HG03378 (cell line): ENCODE results near the gene NAT8L.
"Not testable (repeated sequence)": the region's sequence is repeated elsewhere in the genome, so short reads cannot be mapped to it uniquely, and the experiment has no call there.

Source experiments
- ATAC-seq: cut with Tn5 transposase; IDR thresholded peaks from one replicate; pipeline ENCODE4 v1.9.1; 2021; ENCODE audit warnings: mild to moderate bottlenecking, moderate library complexity; ENCODE audit not compliant: unreplicated experiment

The NAT8L gene, protein sequence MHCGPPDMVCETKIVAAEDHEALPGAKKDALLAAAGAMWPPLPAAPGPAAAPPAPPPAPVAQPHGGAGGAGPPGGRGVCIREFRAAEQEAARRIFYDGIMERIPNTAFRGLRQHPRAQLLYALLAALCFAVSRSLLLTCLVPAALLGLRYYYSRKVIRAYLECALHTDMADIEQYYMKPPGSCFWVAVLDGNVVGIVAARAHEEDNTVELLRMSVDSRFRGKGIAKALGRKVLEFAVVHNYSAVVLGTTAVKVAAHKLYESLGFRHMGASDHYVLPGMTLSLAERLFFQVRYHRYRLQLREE

GRCh38 chr4:2059046-2059725 lies at the start of gene NAT8L:
NAT8L (plus strand) TSS chr4:2059327; CDS start chr4:2059512, 185 bp downstream.
- ATAC-seq: no peak

- ATAC-seq: peak; percentile 22
Measured at GRCh38 chr4:2009651-2010233, 49.4 kb upstream of the NAT8L start.

- ATAC-seq: no peak
Measured at GRCh38 chr4:2011583-2011982, 47.5 kb upstream of the NAT8L start.

GRCh38 chr4:2015008-2015407 lies 44.1 kb upstream of the NAT8L start:
- no peak for ATAC-seq

DNA sequence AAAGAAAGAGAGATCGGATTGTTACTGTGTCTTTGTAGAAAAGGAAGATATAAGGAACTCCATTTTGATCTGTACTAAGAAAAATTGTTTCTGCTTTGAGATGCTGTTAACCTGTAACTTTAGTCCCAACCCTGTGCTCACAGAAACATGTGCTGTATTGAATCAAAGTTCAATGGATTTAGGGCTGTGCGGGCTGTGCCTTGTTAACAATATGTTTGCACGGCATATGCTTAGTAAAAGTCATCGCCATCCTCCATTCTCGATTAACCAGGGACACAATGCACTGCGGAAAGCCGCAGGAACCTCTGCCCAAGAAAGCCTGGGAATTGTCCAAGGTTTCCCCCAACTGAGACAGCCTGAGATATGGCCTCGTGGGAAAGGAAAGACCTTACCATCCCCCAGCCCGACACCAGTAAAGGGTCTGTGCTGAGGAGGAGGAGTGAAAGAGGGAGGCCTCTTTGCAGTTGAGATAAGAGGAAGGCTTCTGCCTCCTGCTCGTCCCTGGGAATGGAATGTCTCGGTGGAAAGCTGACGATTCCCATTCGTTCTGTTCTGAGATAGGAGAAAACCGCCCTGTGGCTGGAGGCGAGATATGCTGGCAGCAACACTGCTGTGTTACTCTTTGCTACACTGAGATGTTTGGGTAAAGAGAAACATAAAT lies 37.6 kb upstream of the NAT8L start:
- ATAC-seq: not testable (repeated sequence)

DNA sequence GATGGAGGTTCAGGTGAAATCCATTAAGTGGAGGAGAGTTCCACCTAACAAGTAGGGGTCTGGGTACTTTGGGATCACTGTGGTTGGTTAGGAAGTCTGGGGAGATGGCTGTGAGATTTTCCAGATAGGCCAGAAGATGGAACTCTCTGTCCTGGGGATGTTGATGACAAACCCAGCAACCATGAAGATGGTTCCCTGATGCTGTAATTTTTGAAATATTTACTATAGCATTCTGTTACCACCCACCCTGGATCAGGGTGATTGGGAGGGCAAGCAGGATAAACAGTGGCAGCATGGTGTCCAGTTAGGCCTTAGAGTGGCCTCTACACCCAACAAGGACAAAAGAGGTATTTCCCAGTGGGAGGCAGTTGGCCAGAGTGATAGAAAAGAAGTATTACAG lies 34.4 kb upstream of the NAT8L start:
- no peak for ATAC-seq

DNA sequence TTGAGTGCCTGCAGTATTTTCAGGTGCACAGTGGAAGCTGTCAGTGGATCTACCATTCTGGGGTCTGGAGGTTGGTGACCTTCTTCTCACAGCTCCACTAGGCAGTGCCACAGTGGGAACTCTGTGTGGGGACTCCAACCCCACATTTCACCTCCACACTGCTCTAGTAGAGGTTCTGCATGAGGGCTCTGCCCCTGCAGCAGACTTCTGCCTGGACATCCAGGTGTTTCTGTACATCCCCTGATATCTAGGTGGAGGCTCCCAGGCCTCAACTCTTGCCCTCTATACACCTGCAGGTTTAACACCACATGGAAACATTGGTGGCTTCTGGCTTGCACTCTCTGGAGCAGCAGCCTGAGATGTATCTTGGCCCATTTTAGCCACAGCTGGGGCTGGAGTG lies 33.3 kb upstream of the NAT8L start:
- ATAC-seq: no peak

DNA sequence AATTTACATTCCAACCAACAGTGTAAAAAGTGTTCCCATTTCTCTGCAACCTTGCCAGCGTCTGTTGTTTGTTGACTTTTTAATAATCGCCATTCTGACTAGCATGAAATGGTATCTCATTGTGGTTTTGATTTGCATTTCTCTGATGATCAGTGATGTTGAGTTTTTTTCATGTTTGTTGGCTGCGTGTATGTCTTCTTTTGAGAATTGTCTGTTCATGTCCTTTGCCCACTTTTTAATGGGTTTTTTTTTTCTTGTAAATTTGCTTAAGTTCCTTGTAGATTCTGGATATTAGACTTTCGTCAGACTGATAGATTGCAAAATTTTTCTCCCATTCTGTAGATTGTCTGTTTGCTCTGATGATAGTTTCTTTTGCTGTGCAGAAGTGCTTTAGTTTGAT lies 32.0 kb upstream of the NAT8L start:
- not testable (repeated sequence) for ATAC-seq

- ATAC-seq: not testable (repeated sequence)
Measured at GRCh38 chr4:2031161-2031560, 28.0 kb upstream of the NAT8L start.

- no peak for ATAC-seq
Measured at GRCh38 chr4:2036327-2036726, 22.8 kb upstream of the NAT8L start.

GRCh38 chr4:2036866-2037265 lies 22.3 kb upstream of the NAT8L start:
- no peak for ATAC-seq

DNA sequence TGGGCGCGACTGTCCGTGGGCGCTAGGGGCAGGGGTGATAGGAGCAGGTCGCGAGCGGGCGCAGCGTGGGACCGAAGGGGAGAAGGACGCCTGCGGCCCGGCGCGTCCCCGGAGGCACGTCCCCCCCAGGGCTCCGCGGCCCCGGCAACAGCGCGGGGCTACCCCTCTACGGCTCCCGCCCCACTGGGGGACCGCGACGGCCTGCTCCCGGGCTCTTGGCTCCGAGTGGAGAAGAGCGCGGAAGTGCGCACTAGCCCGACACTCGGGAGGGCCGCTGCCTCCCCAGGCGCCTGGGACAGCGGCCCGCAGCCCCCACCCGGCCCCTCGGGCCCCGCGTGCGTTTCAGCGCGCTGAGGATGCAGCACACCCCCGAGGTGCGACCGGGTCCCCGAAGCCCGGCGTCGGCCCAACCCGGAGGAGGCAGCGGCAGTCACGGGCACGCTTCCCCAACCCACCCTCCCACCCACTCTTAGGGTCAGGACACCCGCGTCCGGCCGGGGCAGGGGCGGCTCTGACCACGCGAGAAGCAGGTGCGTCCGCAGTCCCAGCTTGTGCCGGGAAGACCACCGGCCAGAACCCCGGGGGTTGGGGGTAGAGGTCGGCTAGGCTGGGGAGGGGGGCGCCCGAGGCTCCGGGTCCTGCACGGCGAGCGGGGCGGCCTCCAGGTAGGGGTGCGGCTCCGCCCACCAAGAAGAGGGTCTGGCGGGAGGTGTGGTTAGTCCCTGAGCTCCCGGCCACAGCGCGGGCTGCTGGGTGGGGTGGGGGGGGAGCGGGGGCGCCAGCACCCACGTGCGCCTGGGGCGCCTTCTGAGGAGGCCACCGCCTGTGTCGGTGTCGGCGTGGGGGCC lies 18.5 kb upstream of the NAT8L start:
- ATAC-seq: no peak

DNA sequence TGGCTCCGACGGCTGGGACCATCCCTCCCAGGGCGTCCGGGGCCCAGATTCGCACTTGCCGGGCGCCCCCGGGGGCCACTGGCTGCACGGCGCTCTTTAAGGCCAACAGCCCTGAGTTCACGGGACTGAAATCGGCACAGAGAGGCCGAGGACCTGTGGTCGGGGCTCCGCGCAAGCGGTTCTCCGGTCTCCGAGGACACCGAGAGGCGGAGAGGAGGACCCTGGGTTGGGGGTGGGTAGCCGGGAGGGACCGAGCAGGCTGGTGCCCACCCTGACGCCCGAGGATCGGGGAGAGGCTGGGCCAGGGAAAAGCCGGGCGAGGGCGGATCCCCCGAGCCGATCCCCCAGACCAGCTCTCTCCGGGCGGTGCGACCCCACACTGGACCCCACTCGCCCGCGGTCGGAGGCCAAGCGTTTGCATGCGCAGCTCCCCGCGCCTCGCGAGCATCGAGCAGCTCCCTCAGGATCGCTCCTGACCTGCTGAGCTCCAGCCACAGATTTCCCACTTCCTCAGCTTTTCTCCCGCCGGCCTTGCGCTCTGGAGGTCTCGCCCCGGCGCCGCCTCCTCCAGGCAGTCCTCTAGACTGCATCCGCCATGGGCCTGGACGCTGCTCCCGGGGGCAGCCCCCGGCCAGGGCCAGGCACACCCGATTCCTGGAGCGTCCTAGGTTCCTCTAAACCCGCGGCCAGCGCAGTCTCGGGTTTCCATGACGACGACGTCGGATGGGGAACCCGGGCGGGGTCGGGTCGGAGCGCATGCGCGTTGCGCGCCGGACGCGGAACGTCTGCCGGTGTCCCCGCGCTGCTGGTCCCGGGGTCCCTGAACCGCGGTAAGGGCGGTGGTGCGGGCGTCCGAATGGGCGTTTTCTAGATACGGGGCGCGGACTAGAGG lies 17.6 kb upstream of the NAT8L start:
- no peak for ATAC-seq

DNA sequence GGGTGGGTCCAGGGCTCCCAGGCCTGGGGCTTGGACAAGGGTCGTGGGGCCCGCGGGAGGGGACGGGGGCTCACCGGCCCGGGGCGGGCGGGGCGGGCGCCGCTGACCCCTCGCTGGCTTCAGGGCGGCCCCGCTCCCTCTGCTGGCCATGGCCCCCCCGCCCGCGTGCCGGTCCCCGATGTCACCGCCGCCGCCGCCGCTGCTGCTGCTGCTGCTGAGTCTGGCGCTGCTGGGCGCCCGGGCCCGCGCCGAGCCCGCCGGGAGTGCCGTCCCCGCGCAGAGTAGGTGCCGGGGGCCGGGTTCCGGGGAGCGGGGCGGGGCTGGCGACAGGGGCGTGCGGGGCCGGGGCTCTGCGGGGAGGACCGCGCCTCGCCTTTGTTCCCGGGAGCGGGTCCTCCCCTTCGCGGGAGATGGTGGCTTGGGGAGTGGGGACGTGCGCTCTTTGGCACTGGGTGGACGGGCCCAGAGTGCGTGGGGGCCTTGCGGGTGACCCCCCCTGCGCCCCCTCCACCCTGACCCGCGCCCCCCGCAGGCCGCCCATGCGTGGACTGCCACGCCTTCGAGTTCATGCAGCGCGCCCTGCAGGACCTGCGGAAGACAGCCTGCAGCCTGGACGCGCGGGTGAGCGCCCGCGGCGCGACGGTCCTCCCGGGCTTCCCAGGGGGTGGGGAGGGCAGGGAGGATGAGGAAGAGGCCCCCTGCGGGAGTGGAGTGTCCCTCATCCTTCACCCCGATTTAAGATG lies 16.8 kb upstream of the NAT8L start:
- no peak for ATAC-seq

DNA sequence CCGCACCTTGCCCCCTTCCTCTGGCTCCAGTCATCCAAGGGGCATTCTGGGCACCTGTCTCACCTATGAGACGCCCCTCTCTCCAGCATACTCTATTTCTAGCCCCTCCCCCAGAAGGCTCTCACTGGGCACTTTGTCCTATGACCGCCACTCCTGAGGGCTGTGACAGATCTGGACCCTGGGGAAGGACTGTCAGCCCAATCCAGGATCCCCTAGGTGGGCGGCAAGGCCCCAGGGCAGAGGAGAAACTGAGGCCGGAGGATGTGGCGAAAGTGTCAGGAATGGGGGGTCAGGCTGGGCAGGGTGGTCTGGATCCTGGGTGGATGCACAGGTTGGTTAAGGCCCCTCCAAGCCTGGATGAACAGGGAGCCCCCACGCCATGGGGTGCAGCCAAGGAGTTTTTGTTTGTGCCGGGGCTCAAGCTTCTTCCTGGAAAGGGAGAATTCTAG lies 16.2 kb upstream of the NAT8L start:
- no peak for ATAC-seq

DNA sequence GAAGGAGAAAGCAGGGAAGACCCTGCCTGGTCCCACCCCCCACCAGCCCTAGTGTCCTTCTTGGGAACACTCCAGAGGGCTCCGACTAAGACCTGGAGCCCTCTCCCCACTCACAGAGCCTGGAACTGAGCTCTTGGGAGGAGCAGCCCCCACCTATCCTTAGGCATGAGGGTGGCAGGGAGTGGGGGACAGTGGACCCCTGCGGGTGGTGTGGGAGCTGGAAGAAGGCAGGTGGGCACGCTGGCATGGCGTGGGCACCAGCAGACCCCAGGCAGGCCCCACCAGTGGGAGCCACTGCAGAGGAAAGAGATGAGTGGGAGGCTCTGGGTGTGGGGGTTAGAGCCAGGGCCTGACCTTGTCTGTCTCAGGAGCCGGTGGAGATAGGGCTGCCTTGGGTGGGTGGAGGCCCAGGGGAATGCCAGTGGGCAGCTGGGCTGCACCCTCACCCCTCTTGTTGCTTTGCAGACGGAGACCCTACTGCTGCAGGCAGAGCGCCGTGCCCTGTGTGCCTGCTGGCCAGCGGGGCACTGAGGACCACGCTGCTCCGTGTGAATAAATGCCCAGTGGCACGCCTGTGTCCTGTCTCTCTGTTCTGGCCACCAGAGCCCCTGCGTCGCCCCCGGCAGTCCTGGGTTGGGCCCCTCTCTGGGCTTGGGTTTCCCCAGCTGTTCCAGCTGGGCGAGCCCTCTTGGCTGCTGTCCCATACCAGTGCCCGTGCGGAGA lies 15.6 kb upstream of the NAT8L start:
- ATAC-seq: no peak

DNA sequence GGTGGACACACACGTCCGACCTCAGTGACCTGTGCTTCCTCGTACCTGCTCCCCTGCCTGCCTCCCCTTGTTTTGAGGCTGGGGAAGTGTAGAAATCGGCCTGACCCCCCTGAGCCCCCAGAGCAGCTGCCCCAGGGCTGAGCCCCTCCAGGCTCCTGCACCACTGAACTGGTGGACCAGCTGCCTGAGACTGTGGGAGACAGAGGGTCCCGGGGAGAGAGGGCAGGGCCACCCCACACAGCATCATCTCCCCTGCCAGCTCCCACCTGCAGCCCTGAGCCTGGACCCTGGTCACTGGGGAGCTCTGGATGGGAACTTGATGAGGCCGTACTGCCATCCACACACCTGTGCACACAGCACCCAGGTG lies 15.0 kb upstream of the NAT8L start:
- ATAC-seq: no peak
